ENCODE data around the gene ADGRG4. TPM values are rescaled to one million over a fixed set of nuclear protein-coding genes. Genes with fewer than 3 reads are reported as not detected.

The ADGRG4 gene
- total and polyA plus RNA-seq, 4 donors: under 0.01 TPM; not detected in 3

GRCh38 chrX:136262812-136263315 is 37.9 kb upstream of the ADGRG4 start:
- Histone ChIP-seq H3K36me3 (ENCODE audit: control insufficient read depth in 4 of 4, insufficient read depth in 3 of 4, low read depth in 1 of 4, low read length in 3 of 4) (no peaks in the 10 kb centered on the region), H3K27ac (ENCODE audit: low read depth in 1 of 2, low read length in 2 of 2) (no peak overlapping the region), H3K4me3 (ENCODE audit: low read depth in 1 of 3, low read length in 3 of 3) (no peak overlapping the region), H3K9me3 (ENCODE audit: control insufficient read depth in 4 of 4, low read length in 3 of 4) (no peaks in the 10 kb centered on the region), H3K4me1 (ENCODE audit: control insufficient read depth in 4 of 4, insufficient read depth in 4 of 4, low read length in 3 of 4) (peaks cover 0 to 5% (median 2%) of the 10 kb centered on the region in 4 donors), H3K9ac (ENCODE audit: low read depth in 1 of 2, low read length in 2 of 2) (no peak overlapping the region), H3K27me3 (ENCODE audit: control insufficient read depth in 4 of 4, insufficient read depth in 4 of 4, low read length in 3 of 4) (no peaks in the 10 kb centered on the region)
- 81% methylated on average over 7 of the region's 7 CpGs for WGBS
- DNase-seq (ENCODE audit: low spot score): no peak
- TF ChIP-seq JUND (IDR thresholded peaks at IDR 0.05) (no peak), SP1 (IDR thresholded peaks at IDR 0.05) (no peak), GABPA (IDR thresholded peaks at IDR 0.05 in 1 of 2, conservative IDR thresholded peaks at IDR 0.05 in 1 of 2) (no peak), FOXA2 (IDR thresholded peaks at IDR 0.05) (no peak), CTCF (IDR thresholded peaks at IDR 0.05; ENCODE audit: low read depth, low read length, missing input control) (no peak), HNF4G (IDR thresholded peaks at IDR 0.05) (no peak), RXRA (IDR thresholded peaks at IDR 0.05) (no peak), FOXA1 (IDR thresholded peaks at IDR 0.05) (no peak), NR2F2 (IDR thresholded peaks at IDR 0.05) (no peak), ZBTB33 (IDR thresholded peaks at IDR 0.05) (no peak), TAF1 (conservative IDR thresholded peaks at IDR 0.05) (no peak), ATF3 (IDR thresholded peaks at IDR 0.05) (no peak)

- H3K27ac ChIP-seq (ENCODE audit: low read depth in 1 of 2, low read length in 2 of 2): no peak overlapping the region
- 91% methylated on average over 1 of the region's 1 CpG for WGBS
- H3K9ac ChIP-seq (ENCODE audit: low read depth in 1 of 2, low read length in 2 of 2): no peak overlapping the region
- no peaks in the 10 kb centered on the region for H3K9me3 ChIP-seq (ENCODE audit: control insufficient read depth in 4 of 4, low read length in 3 of 4)
- H3K27me3 ChIP-seq (ENCODE audit: control insufficient read depth in 4 of 4, insufficient read depth in 4 of 4, low read length in 3 of 4): no peaks in the 10 kb centered on the region
- H3K4me1 ChIP-seq (ENCODE audit: control insufficient read depth in 4 of 4, insufficient read depth in 4 of 4, low read length in 3 of 4): peaks cover 0 to 6% (median 3%) of the 10 kb centered on the region in 4 donors
- H3K36me3 ChIP-seq (ENCODE audit: control insufficient read depth in 4 of 4, insufficient read depth in 3 of 4, low read depth in 1 of 4, low read length in 3 of 4): no peaks in the 10 kb centered on the region
- TF ChIP-seq YY1 (IDR thresholded peaks at IDR 0.05) (no peak), RXRA (IDR thresholded peaks at IDR 0.05) (no peak), SP1 (IDR thresholded peaks at IDR 0.05) (no peak), TAF1 (conservative IDR thresholded peaks at IDR 0.05) (no peak), ATF3 (IDR thresholded peaks at IDR 0.05) (no peak), HNF4A (conservative IDR thresholded peaks at IDR 0.05) (no peak), EGR1 (IDR thresholded peaks at IDR 0.05; ENCODE audit: low read depth in 2 of 2) (no peak), CTCF (IDR thresholded peaks at IDR 0.05; ENCODE audit: low read depth, low read length, missing input control) (no peak), FOXA2 (IDR thresholded peaks at IDR 0.05) (no peak), HNF4G (IDR thresholded peaks at IDR 0.05) (no peak), REST (IDR thresholded peaks at IDR 0.05) (no peak), RAD21 (IDR thresholded peaks at IDR 0.05) (no peak), GABPA (IDR thresholded peaks at IDR 0.05 in 1 of 2, conservative IDR thresholded peaks at IDR 0.05 in 1 of 2) (no peak), JUND (IDR thresholded peaks at IDR 0.05) (no peak), MAX (IDR thresholded peaks at IDR 0.05) (no peak), NR2F2 (IDR thresholded peaks at IDR 0.05) (no peak), FOXA1 (IDR thresholded peaks at IDR 0.05) (no peak)
- no peak overlapping the region for H3K4me3 ChIP-seq (ENCODE audit: low read depth in 1 of 3, low read length in 3 of 3)
- DNase-seq (ENCODE audit: low spot score): no peak
These were observed 33.9 kb upstream of the ADGRG4 start for GRCh38 chrX:136266828-136267227.
